Fibroblast of lung (primary cell): Measurements from ENCODE around the gene GRID1.

Experiments used
- CTCF ChIP-seq, 2 donors: IDR thresholded peaks in 1 of 2; conservative IDR thresholded peaks in 1 of 2; 1 replicate in 1 of 2; 2 replicates in 1 of 2; pipeline ENCODE4 v1.5.1; 2011 to 2012; ENCODE audit warnings: low read length in 2 of 2, control low read depth in 1 of 2, inconsistent platforms in 1 of 2, low read depth in 1 of 2, mild to moderate bottlenecking in 1 of 2
- EZH2 ChIP-seq: IDR thresholded peaks from 2 replicates; pipeline ENCODE4 v1.5.1; 2012; ENCODE audit warnings: low read length, control low read depth, mild to moderate bottlenecking; ENCODE audit errors: missing control alignments

DNA sequence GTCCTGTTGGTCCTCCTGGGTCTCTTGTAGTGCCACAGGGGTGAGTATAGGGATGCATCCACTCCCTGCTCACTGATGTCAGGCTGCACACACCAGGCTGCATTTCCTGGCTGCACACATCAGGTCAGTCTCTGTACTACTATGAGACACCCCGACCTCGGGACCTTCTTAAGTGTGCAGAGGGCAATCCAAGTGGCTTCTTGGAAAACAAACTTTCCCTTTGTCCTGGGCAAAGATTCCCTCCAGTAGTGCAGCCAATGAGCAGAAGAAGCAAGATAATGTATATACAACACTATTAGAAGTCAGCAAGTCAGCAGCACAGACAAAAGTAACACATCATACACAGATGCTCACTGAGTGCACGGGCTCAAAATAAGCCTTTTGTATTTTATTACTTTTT, 493.5 kb downstream of the GRID1 start:
- TF ChIP-seq CTCF (conservative IDR thresholded peaks at IDR 0.05 in 1 of 2, IDR thresholded peaks at IDR 0.05 in 1 of 2; ENCODE audit: low read depth in 1 of 2, low read length in 2 of 2): no peak
- no peak for TF ChIP-seq EZH2
